GM21619 (cell line): ENCODE results near the gene FUNDC1.
"Not testable (repeated sequence)": the region's sequence is repeated elsewhere in the genome, so short reads cannot be mapped to it uniquely, and the experiment has no call there.

Experiments used
- ATAC-seq: cut with Tn5 transposase; IDR thresholded peaks from one replicate; pipeline ENCODE4 v1.9.1; 2021; ENCODE audit not compliant: unreplicated experiment

Gene FUNDC1

GRCh38 chrX:44542567-44543325 is at the start of gene FUNDC1:
TSS of gene FUNDC1 (minus strand) at chrX:44542859. CDS start at chrX:44542832, 27 bp downstream.
- ATAC-seq, result peak; percentile 98

DNA sequence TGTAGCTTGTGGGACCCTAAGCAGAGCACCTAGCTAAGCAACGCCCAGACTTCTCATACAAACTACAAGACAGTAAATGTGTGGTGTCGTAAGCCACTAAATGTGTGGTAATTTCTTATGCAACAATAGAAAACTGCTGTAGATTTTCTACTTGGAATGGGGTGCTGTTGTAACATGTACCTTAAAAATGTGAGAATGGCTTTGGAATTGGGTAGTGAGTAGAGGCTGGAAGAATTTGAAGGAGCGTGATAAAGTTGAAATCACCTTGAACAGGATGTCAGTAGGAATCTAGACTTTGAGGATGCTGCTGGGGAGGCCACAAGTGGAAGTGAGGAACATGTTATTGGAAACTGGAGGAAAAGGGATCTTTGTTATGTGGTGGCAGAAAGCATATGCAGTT is 43.2 kb upstream of the FUNDC1 start:
- ATAC-seq, result no peak

DNA sequence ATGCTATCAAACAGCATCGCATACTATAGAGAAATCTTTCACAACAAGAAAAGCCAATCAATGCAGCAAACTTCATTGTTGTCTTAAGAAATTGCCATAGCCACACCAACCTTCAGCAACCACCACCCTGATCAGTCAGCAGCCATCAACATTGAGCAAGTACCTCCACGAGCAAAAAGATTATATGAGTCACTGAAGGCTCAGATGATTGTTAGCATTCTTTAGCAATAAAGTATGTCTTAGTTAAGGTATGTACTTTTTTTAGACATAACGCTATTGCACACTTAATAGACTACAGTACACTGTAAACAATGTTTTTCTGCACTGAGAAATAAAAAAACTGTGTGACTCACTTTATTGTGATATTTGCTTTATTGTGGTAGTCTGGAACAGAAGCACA is 37.8 kb upstream of the FUNDC1 start:
- no peak for ATAC-seq

GRCh38 chrX:44572340-44572938 is 29.8 kb upstream of the FUNDC1 start:
- no peak for ATAC-seq

- no peak for ATAC-seq
Measured at GRCh38 chrX:44570522-44570921, 27.9 kb upstream of the FUNDC1 start.

DNA sequence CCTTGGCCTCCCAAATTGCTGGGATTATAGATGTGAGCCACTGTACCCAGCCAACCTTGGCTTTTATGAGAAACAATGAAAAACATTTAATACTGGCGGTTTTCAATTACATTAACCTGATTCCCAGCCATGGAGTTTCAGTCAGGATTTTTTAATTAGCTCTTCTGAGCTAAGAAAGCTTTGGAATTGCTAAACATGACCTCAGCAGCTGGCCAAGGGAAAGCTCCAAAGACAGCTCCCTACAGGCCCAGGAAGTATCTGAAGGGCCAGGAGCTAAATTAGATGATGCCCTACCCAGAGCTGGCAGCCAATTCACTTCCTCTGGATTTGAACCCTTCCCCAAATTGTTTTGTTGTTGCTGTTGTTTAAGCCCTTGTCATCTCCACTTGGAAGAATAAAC is 26.5 kb upstream of the FUNDC1 start:
- no peak for ATAC-seq

DNA sequence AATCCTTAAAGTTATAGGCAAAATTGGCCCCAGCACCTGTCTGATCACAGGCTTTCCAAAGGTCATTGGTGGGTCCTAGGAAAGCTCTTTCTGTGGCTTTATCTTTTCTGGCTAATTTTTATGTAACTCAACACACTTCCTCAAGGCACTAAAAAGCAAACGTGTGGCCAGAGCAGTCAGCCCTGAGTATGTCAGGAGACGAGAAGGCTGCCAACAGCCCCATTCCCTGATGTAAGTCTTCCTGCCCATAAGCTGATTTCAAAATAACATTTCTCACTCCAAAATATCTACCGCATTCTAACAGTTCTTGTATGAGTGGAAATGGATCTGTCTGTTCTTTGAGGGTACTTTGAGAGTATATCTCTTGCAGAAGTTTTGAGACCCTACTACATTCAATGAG is 25.5 kb upstream of the FUNDC1 start:
- ATAC-seq, result no peak

DNA sequence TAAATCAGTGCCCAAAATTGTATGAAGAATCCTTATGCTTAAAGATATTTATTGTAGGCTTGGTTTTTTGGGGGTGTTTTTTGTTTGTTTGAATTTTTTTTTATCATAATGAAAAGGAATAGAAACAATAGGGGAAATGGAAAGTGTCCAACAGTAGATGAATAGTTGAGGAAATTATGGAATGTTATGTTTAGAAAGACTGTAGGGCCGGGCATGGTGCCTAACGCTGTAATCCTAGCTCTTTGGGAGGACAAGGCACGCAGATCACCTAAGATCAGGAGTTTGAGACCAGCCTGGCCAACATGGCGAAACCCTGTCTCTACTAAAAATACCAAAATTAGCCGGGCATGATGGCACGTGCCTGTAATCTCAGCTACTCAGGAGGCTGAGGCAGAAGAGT is 19.2 kb upstream of the FUNDC1 start:
- ATAC-seq, result not testable (repeated sequence)

DNA sequence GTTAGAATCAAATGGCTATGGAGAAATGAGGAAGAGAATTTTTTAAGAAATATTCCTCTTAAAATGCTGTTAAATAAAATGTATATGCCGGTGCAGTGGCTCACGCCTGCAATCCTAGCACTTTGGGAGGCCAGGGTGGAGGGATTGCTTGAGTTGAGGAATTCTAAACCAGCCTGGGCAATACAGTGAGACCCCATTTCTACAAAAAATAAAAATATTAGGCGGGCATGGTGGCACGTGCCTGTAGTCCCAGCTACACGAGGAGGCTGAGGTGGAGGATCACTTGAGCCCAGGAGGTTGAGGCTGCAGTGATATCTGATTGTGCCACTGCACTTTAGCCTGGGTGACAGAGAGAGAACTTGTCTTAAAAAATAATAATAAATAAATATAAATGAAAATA is 7.9 kb upstream of the FUNDC1 start:
- no peak for ATAC-seq

DNA sequence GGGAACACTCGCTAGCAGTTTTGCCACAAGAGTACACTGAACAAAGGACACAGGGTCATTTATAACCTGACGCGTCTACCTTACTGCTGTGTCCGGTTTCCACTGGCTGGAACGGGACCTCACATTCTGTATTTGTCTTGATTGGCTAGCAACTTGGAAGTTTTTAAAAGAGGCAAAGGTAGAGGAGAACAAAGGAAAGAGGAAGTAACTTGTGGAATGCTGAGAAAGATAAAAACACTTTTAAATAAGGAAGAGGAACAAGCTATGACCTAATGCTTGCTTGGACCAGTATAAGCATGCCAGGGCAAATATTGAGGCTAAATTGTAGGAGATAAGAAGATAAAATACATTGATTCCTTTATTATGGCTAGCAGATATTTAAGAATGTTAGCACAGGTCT is 2.8 kb upstream of the FUNDC1 start:
- ATAC-seq, result not testable (repeated sequence)

GRCh38 chrX:44544036-44544435 is 1.4 kb upstream of the FUNDC1 start:
- no peak for ATAC-seq

GRCh38 chrX:44536198-44536597 is 6.5 kb downstream of the FUNDC1 start:
- no peak for ATAC-seq

- ATAC-seq, result no peak
Measured at GRCh38 chrX:44529310-44529709, 13.3 kb downstream of the FUNDC1 start.

DNA sequence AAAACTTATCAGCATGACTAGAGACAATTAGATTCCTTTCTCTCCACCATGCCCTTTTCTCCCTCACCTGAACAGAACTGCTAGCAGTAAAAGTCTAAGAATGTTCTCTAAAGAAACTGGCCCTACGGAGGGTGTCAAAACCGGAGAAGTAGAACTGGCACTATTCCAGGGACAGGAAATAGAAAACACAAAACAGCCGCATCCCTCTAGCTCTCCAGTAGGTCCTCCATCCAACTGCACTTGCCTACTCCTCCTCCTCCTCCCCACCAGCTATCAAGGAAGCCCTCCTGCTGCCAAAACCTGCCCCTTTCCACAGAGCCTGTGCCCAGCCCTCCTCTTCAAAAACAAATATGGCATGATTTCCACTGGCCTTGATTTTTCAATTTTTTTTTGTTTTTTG is 28.4 kb downstream of the FUNDC1 start:
- no peak for ATAC-seq

- no peak for ATAC-seq
Measured at GRCh38 chrX:44507292-44507691, 35.4 kb downstream of the FUNDC1 start.

- ATAC-seq, result no peak
Measured at GRCh38 chrX:44506678-44507077, 36.0 kb downstream of the FUNDC1 start.

GRCh38 chrX:44503560-44503959 is 39.1 kb downstream of the FUNDC1 start:
- ATAC-seq, result no peak

DNA sequence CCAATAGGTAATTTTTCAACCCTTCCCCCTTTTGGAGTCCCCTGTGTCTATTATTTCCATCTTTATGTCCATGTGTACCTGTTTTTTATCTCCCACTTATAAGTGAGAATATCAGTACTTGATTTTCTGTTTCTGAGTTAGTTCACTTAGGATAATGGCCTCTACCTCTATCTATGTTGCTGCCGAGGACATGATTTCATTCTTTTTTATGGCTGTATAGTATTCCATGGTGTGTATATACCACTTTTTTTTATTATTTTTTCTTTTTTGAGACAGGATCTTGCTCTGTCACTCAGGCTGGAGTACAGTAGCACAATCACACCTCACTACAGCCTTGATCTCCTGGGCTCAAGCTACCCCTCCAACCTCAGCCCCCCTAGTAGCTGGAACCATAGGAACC is 47.6 kb downstream of the FUNDC1 start:
- no peak for ATAC-seq

- ATAC-seq, result no peak
Measured at GRCh38 chrX:44494357-44494756, 48.3 kb downstream of the FUNDC1 start.

- ATAC-seq, result no peak
Measured at GRCh38 chrX:44489515-44489914, 53.1 kb downstream of the FUNDC1 start.

DNA sequence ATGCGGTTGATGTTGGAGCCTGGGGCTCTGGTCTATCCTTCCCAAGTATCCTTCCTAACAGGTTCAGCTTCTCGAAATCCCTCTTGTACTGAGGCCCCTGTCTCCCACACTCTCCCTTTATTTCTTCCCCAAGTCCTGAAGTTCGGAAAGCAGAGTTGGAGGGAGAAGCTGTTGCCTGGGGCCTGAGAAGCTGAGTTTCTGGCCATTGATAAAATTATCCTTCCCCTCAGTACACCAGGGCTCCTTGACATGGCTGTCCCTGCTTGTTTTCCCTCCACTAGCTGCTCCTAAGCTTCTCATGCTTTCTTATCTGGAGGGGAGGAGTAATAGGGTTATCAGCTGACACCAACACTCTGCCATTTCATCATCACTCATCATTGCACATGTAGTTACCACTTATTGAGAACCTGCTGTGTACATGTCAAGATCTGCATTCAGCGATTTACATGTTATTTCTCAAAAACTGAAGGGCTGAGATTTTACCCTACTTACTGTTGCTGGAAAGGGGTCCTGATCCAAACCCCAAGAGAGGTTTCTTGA is 58.0 kb downstream of the FUNDC1 start:
- no peak for ATAC-seq

DNA sequence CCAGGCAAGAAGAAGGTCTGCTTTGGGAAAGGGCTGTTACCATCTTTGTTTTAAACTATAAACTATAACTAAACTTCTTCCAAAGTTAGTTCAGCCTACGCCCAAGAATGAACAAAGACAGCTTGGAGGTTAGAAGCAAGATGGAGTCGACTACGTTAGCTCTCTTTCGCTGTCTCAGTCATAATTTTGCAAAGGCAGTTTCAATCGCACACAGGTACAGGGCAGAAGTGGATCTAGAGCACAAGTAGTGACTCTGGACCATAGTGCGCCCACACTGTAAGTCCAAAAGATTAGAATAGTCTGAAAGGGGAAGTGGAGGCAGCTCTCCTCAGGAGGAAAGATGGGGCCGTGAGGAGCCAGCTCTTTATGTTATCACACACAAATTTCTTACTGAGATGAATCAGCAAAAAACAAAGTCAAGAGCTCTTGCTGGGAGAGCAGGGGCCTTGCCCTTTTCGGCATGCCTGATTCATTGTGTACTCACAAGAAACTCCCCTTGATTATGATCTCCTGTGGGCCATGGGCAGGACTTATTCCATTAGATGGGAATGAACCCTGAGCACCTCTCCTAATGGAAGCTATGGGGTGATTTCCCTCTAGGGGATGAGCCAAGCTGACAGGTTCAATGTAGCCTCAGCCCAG is 58.6 kb downstream of the FUNDC1 start:
- no peak for ATAC-seq
